GM18511 (cell line): ENCODE data around the gene EXD1.
"Not testable (repeated sequence)": the region's sequence is repeated elsewhere in the genome, so short reads cannot be mapped to it uniquely, and the experiment has no call there.

Source experiments
- ATAC-seq: cut with Tn5 transposase; IDR thresholded peaks from one replicate; pipeline ENCODE4 v1.9.1; 2021; ENCODE audit warnings: mild to moderate bottlenecking, moderate library complexity; ENCODE audit not compliant: unreplicated experiment

EXD1 gene

DNA sequence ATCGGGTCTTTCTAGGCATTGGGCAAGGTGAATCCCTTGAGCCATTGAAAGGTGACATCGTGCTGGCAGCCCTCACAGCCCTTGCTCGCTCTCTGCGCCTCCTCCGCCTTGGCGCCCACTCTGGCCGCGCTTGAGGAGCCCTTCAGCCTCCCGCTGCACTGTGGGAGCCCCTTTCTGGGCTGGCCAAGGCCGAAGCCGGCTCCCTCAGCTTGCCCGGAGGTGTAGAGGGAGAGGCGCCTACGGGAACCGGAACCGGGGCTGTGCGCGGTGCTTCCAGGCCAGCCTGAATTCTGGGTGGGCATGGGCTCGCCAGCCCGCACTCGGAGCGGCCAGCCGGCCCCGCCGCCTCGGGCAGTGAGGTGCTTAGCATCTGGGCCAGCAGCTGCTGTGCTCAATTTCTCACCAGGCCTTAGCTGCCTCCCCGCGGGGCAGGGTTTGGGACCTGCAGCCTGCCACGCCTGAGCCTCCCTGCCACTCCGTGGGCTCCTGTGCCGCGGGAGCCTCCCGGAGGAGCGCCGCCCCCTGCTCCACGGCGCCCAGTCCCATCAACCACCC is 79.0 kb downstream of the EXD1 start:
- ATAC-seq, result no peak

DNA sequence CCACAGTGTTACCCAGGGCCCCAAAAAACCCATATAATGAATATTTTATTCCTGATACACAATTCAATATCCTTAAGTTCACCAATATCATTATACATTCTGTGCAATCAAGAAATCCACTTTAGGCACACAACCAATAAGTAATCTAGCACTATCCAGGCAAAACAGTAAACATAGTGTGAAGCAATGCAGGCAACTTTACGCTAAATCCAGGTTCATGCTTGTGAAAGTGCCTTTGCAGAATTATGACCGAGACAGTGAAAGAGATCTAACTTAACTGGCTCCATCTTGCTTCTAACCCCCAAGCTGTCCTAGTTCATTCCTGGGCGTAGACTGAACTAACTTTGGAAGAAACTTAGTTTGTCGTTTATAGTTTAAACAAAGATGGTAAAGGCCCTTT is 80.3 kb downstream of the EXD1 start:
- no peak for ATAC-seq

DNA sequence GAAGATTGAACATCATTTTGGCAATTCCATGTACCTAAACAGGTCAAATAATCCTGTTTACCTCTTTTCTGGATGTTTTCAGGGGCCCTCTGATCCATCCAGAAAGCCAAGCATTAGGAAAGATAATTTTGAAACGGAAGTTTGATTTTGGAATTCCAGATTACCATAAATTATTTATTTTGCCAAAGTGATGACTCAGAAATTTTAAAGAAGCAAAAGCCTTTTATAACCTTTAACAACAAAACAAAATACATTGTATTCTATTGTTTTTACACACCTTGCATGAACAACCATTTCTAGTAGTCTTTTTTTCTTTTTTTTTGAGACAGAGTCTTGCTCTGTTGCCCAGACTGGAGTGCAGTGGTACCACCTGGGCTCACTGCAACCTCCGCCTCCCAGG is 82.5 kb downstream of the EXD1 start:
- ATAC-seq, result no peak

DNA sequence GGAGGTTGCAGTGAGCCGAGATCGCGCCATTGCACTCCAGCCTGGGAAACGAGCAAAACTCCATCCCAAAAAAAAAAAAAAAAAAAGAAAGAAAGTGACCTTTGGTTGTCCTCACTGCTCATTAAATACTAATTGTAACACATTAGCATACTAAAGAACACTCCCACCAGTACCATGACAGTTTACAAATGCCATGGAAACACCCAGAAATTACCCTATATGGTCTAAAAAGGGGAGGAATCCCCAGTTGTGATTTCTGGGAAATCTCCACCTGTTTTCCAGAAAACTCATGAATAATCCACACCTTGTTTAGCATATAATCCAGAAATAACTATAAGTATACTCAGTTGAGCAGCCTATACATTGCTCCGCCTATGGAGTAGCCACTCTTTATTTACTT is 90.9 kb downstream of the EXD1 start:
- no peak for ATAC-seq

DNA sequence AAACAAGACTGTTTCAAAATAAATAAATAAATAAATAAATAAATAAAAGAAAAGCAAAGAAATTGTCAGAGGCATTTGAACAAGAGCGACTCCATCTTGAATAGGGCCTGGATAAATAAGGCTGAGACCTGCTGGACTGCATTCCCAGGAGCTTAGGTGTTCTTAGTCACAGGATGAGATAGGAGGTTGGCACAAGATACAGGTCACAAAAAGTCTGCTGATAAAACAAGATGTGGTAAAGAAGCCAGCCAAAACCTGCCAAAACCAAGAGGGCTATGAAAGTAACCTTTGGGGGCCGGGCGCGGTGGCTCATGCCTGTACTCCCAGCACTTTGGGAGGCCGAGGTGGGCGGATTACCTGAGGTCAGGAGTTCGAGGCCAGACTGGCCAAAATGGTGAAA is 91.4 kb downstream of the EXD1 start:
- ATAC-seq, result not testable (repeated sequence)

DNA sequence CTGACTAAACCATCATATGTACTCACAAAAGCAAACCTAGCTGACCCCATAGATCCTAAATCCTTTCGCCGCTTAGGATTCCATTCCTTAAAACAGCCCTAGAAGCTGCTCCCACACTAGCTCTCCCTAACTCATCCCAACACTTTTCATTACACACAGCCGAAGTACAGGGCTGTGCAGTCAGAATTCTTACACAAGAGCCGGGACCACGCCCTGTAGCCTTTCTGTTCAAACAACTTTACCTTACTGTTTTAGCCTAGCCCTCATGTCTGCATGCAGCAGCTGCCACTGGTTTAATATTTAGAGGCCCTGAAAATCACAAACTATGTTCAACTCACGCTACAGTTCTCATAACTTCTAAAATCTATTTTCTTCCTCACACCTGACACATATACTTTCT is 95.0 kb downstream of the EXD1 start:
- ATAC-seq, result not testable (repeated sequence)

DNA sequence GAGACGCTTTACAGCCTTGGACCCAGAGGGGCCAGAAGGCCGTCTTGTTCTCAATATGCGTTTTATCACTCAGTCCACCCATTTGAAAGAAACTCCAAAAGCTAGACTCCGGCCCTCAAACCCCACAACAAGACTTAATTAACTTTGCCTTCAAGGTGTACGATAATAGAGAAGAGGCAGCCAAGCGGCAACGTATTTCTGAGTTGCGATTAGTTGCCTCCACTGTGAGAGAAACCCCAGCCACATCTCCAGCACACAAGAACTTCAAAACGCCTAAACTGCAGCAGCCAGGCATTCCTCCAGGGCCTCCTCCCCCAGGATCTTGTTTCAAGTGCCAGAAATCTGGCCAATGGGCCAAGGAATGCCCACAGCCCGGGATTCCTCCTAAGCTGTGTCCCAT is 97.1 kb downstream of the EXD1 start:
- ATAC-seq, result no peak
